Brain microvascular endothelial cell (primary cell): ENCODE results near the gene SHISA8.

Source experiments
- DNase-seq: peaks from one replicate; pipeline ENCODE4 v3.0.0-alpha.2; 2020
- H3K27ac ChIP-seq: fragments of 250-450 bp; sonication (Bioruptor Pico); 2 replicates; pipeline ENCODE4 v1.5.1; 2020; ENCODE audit warnings: mild to moderate bottlenecking, moderate library complexity
- H3K27me3 ChIP-seq: fragments of 250-450 bp; sonication (Bioruptor Pico); replicated peaks from 2 replicates; pipeline ENCODE4 v1.5.1; 2020; ENCODE audit warnings: mild to moderate bottlenecking
- H3K36me3 ChIP-seq: fragments of 250-450 bp; sonication (Bioruptor Pico); replicated peaks from 2 replicates; pipeline ENCODE4 v1.5.1; 2020; ENCODE audit warnings: mild to moderate bottlenecking
- H3K4me3 ChIP-seq: 2 replicates; pipeline ENCODE4 v1.5.1; 2011; ENCODE audit warnings: low read depth, mild to moderate bottlenecking, control low read depth, low read length, moderate library complexity
- CTCF ChIP-seq: IDR thresholded peaks from 2 replicates; pipeline ENCODE4 v1.5.1; 2011; ENCODE audit warnings: low read depth, mild to moderate bottlenecking, moderate library complexity, low read length, control low read depth, inconsistent platforms; ENCODE audit errors: missing control alignments
- in situ Hi-C: cut with HindIII; loops from 2 replicates; pipeline ENCODE4 v1.10.0; 2017; ENCODE audit warnings: low sequenced_read_pairs, low pct_ligation_motif_present

The SHISA8 gene

GRCh38 chr22:41917375-41917902 is 2.6 kb upstream of the SHISA8 start:
- H3K27me3 ChIP-seq = peaks cover 39% of the 10 kb centered on the region
- in situ Hi-C loops = no loop called here
- no peak for TF ChIP-seq CTCF
- no peak overlapping the region for H3K4me3 ChIP-seq
- DNase-seq = no peak
- no peaks in the 10 kb centered on the region for H3K36me3 ChIP-seq
- no peak overlapping the region for H3K27ac ChIP-seq

- in situ Hi-C loops = no loop called here
- Histone ChIP-seq H3K4me3 (no peak overlapping the region), H3K27me3 (peaks cover 45% of the 10 kb centered on the region), H3K36me3 (no peaks in the 10 kb centered on the region), H3K27ac (no peak overlapping the region)
- no peak for TF ChIP-seq CTCF
- no peak for DNase-seq
Observed at GRCh38 chr22:41916745-41917358, 2.0 kb upstream of the SHISA8 start.

GRCh38 chr22:41915786-41916493 is 1.1 kb upstream of the SHISA8 start:
- no peak for DNase-seq
- Histone ChIP-seq H3K27me3 (peaks cover 54% of the 10 kb centered on the region), H3K27ac (no peak overlapping the region), H3K4me3 (no peak overlapping the region), H3K36me3 (no peaks in the 10 kb centered on the region)
- in situ Hi-C loops = no loop called here
- no peak for TF ChIP-seq CTCF

GRCh38 chr22:41914611-41915034 is 251 bp downstream of the SHISA8 start:
- Histone ChIP-seq H3K4me3 (no peak overlapping the region), H3K27me3 (peaks cover 67% of the 10 kb centered on the region), H3K27ac (no peak overlapping the region), H3K36me3 (no peaks in the 10 kb centered on the region)
- no peak for DNase-seq
- TF ChIP-seq CTCF = no peak
- in situ Hi-C loops = no loop called here

- no peak overlapping the region for H3K4me3 ChIP-seq
- in situ Hi-C loops = no loop called here
- no peaks in the 10 kb centered on the region for H3K36me3 ChIP-seq
- H3K27ac ChIP-seq = no peak overlapping the region
- peaks cover 69% of the 10 kb centered on the region for H3K27me3 ChIP-seq
- no peak for DNase-seq
- no peak for TF ChIP-seq CTCF
Observed at GRCh38 chr22:41913842-41914534, 886 bp downstream of the SHISA8 start.
